Transverse colon (tissue), 4 donors: ENCODE data around the gene HOXA13. TPM values are rescaled to one million over a fixed set of nuclear protein-coding genes. Genes with fewer than 3 reads are reported as not detected.

Source experiments
- DNase-seq: peaks from one replicate; pipeline ENCODE4 v3.0.0-alpha.2; 2019
- H3K27ac ChIP-seq, 4 donors: fragments of 200-600 bp; sonication (generic); 2 replicates each; pipeline ENCODE4 v1.5.1; 2016 to 2018; ENCODE audit warnings: inconsistent platforms in 4 of 4
- H3K27me3 ChIP-seq: fragments of 200-600 bp; sonication (generic); 2 replicates; pipeline ENCODE4 v1.5.1; 2017; ENCODE audit warnings: inconsistent platforms
- H3K36me3 ChIP-seq, 4 donors: fragments of 200-600 bp; sonication (generic); 2 replicates each; pipeline ENCODE4 v1.5.1; 2017 to 2019; ENCODE audit warnings: inconsistent platforms in 4 of 4
- H3K4me1 ChIP-seq, 4 donors: fragments of 200-600 bp; sonication (generic); 2 replicates each; pipeline ENCODE4 v1.5.1; 2017 to 2020; ENCODE audit warnings: inconsistent platforms in 4 of 4
- H3K4me3 ChIP-seq, 4 donors: fragments of 200-600 bp; sonication (generic); 1 replicate in 1 of 4; 2 replicates in 3 of 4; pipeline versions ENCODE4 v1.5.1 to v1.6.1; 2017 to 2019; ENCODE audit warnings: inconsistent platforms in 4 of 4
- H3K9me3 ChIP-seq, 2 donors: fragments of 200-600 bp; sonication (generic); 2 replicates each; pipeline ENCODE4 v1.5.1; 2017 to 2019; ENCODE audit warnings: inconsistent platforms in 2 of 2
- CTCF ChIP-seq, 5 experiments: fragments of 200-600 bp in 3 of 5; fragments of 450-650 bp in 2 of 5; sonication (generic) in 3 of 5; IDR thresholded peaks; 1 replicate in 2 of 5; 2 replicates in 3 of 5; pipeline ENCODE4 v1.5.1; 2016 to 2017; ENCODE audit warnings: antibody characterized with exemption in 5 of 5, inconsistent platforms in 3 of 5, mild to moderate bottlenecking in 2 of 5, moderate library complexity in 1 of 5
- EP300 ChIP-seq: sonication (generic); formaldehyde crosslinking; IDR thresholded peaks from one replicate; pipeline ENCODE4 v1.6.1; 2017; ENCODE audit warnings: antibody characterized with exemption, low read depth
- POLR2A ChIP-seq: fragments of 450-650 bp; IDR thresholded peaks from one replicate; pipeline ENCODE4 v1.6.1; 2016; ENCODE audit warnings: antibody characterized with exemption, mild to moderate bottlenecking, moderate library complexity
- POLR2AphosphoS5 ChIP-seq, 3 donors: sonication (generic); formaldehyde crosslinking; IDR thresholded peaks; one replicate each; pipeline ENCODE4 v1.6.1; 2016; ENCODE audit warnings: antibody characterized with exemption in 3 of 3
- WGBS, 2 donors: methylation state at CpG; one replicate each; pipeline ENCODE4 v1.1.5; 2018; ENCODE audit warnings: low coverage in 1 of 2; 5-methylcytosine and 5-hydroxymethylcytosine counted together
- in situ Hi-C, 4 donors: fragments of 200-750 bp; cut with MboI; loops; one replicate each; pipeline versions ENCODE4 v1.15.0 to v1.15.1; 2017; ENCODE audit warnings: low sequenced_read_pairs in 3 of 4, low pct_ligation_motif_present in 1 of 4, low pct_unique_long_range_greater_than_20kb in 1 of 4
- intact Hi-C: fragments of 100-400 bp; cut with DNase I; formaldehyde crosslinking; loops from one replicate; pipeline ENCODE4 v1.15.1; 2023; ENCODE audit warnings: low total_unique reads
- total RNA-seq, 4 donors: library from RNA; depleted of rRNA; stranded (reverse); fragments of >200 nt; gene quantifications; one replicate each; pipeline ENCODE4 v1.1.0, GENCODE V29; 2016

Gene HOXA13
- total RNA-seq, 4 donors from 2014 or later = 22.5 to 69.9 (median 38.7) TPM

- DNase-seq = peak; percentile 10
- Histone ChIP-seq H3K9me3 (no peaks in the 10 kb centered on the region), H3K4me3 (peak overlapping the region in 2 of 4 donors; percentile 22 to 47), H3K27me3 (peaks cover 100% of the 10 kb centered on the region), H3K4me1 (peaks cover 24 to 52% (median 48%) of the 10 kb centered on the region in 4 donors), H3K27ac (no peak overlapping the region), H3K36me3 (no peaks in the 10 kb centered on the region)
- TF ChIP-seq EP300 (no peak), CTCF (IDR thresholded peaks at IDR 0.05) (no peak), POLR2A (no peak), POLR2AphosphoS5 (IDR thresholded peaks at IDR 0.05) (no peak)
- 12% methylated on average over 37 of the region's 43 CpGs; no CpG with 5 or more reads in 1 of the 2 donors for WGBS, 2 donors
- in situ Hi-C loops (no loop called here), intact Hi-C loops (no loop called here)
These were observed 43.7 kb upstream of the HOXA13 start for GRCh38 chr7:27243340-27244163.

- H3K9me3 ChIP-seq = no peaks in the 10 kb centered on the region
These were observed 42.9 kb upstream of the HOXA13 start, which contains the start of gene EVX1 for GRCh38 chr7:27242555-27243339. TSS of gene EVX1 (plus strand) at chr7:27242802. CDS start at chr7:27243031, 229 bp downstream.

GRCh38 chr7:27242154-27242553 is 42.3 kb upstream of the HOXA13 start:
- intact Hi-C loops = no loop called here
- DNase-seq = no peak
- Histone ChIP-seq H3K9me3 (no peaks in the 10 kb centered on the region), H3K27me3 (peaks cover 100% of the 10 kb centered on the region), H3K36me3 (no peaks in the 10 kb centered on the region), H3K4me3 (peak overlapping the region in 2 of 4 donors; percentile 22 to 47), H3K4me1 (peaks cover 24 to 52% (median 48%) of the 10 kb centered on the region in 4 donors), H3K27ac (no peak overlapping the region)
- in situ Hi-C loops = no loop called here
- WGBS, 2 donors = 11 to 21% methylated on average over 14 of the region's 14 CpGs
- TF ChIP-seq POLR2A (no peak), EP300 (no peak), CTCF (IDR thresholded peaks at IDR 0.05) (no peak), POLR2AphosphoS5 (IDR thresholded peaks at IDR 0.05) (no peak)

More at GRCh38 chr7:27242555-27243339, 42.9 kb upstream of the HOXA13 start, which contains the start of gene EVX1:
- peak; percentile 42 for DNase-seq
- WGBS, 2 donors = 0 to 6% methylated on average over 6 to 54 of the region's 62 CpGs
- TF ChIP-seq EP300 (no peak), CTCF (IDR thresholded peaks at IDR 0.05) (no peak), POLR2AphosphoS5 (IDR thresholded peaks at IDR 0.05) (peak in 1 of 3 donors; percentile 9), POLR2A (no peak)
- intact Hi-C loops = no loop called here
- peaks cover 24 to 52% (median 48%) of the 10 kb centered on the region in 4 donors for H3K4me1 ChIP-seq
- peak within 1 kb of the TSS in 2 of 4 donors; percentile 22 to 47 for H3K4me3 ChIP-seq
- in situ Hi-C loops = no loop called here
- H3K27me3 ChIP-seq = peaks cover 100% of the 10 kb centered on the region
- H3K36me3 ChIP-seq = no peaks in the 10 kb centered on the region
- H3K27ac ChIP-seq = no peak within 1 kb of the TSS
